ENCODE results near the gene RRBP1. TPM values are rescaled to one million over a fixed set of nuclear protein-coding genes. Genes with fewer than 3 reads are reported as not detected.

The RRBP1 gene
- total and polyA plus RNA-seq, 2 donors from 2014 or later = 83.4 to 231 TPM

- no peak for FAIRE-seq
- Histone ChIP-seq H3K27ac (ENCODE audit: low read depth in 2 of 2, low read length in 2 of 2) (peak overlapping the region in 1 of 2 donors; percentile 53), H3K4me1 (ENCODE audit: control insufficient read depth in 2 of 3, insufficient read depth in 2 of 3, low read depth in 1 of 3, low read length in 3 of 3) (peaks cover 0 to 33% (median 10%) of the 10 kb centered on the region in 3 donors), H3K4me3 (ENCODE audit: low read length in 3 of 3) (no peak overlapping the region), H3K9ac (ENCODE audit: low read length in 3 of 3) (no peak overlapping the region), H3K36me3 (ENCODE audit: control insufficient read depth in 2 of 3, insufficient read depth in 3 of 3, low read length in 3 of 3) (peaks cover 7 to 16% (median 8%) of the 10 kb centered on the region in 3 donors), H3K9me3 (ENCODE audit: control insufficient read depth in 2 of 3, insufficient read depth in 1 of 3, low read length in 3 of 3) (no peaks in the 10 kb centered on the region), H3K27me3 (ENCODE audit: control insufficient read depth, insufficient read depth, low read length) (no peaks in the 10 kb centered on the region)
- intact Hi-C loops (cut with DNase I) = no loop called here
- TF ChIP-seq CTCF (IDR thresholded peaks at IDR 0.05; ENCODE audit: borderline replicate concordance, extremely low read depth, insufficient read depth) = no peak
- peak in 1 of 5 donors; percentile 70 for DNase-seq
These were observed 19.6 kb downstream of the RRBP1 start for GRCh38 chr20:17662333-17663039.

- H3K4me3 ChIP-seq (ENCODE audit: low read length in 3 of 3) = no peak overlapping the region
- TF ChIP-seq CTCF (IDR thresholded peaks at IDR 0.05; ENCODE audit: borderline replicate concordance, extremely low read depth, insufficient read depth) = no peak
- peaks cover 7 to 16% (median 8%) of the 10 kb centered on the region in 3 donors for H3K36me3 ChIP-seq (ENCODE audit: control insufficient read depth in 2 of 3, insufficient read depth in 3 of 3, low read length in 3 of 3)
- no peak overlapping the region for H3K9ac ChIP-seq (ENCODE audit: low read length in 3 of 3)
- peak in 1 of 5 donors; percentile 10 for DNase-seq
- no peaks in the 10 kb centered on the region for H3K27me3 ChIP-seq (ENCODE audit: control insufficient read depth, insufficient read depth, low read length)
- FAIRE-seq = no peak
- H3K4me1 ChIP-seq (ENCODE audit: control insufficient read depth in 2 of 3, insufficient read depth in 2 of 3, low read depth in 1 of 3, low read length in 3 of 3) = peaks cover 0 to 30% (median 10%) of the 10 kb centered on the region in 3 donors
- H3K9me3 ChIP-seq (ENCODE audit: control insufficient read depth in 2 of 3, insufficient read depth in 1 of 3, low read length in 3 of 3) = no peaks in the 10 kb centered on the region
- intact Hi-C loops (cut with DNase I) = no loop called here
- peak overlapping the region in 1 of 2 donors; percentile 57 for H3K27ac ChIP-seq (ENCODE audit: low read depth in 2 of 2, low read length in 2 of 2)
These were observed 20.8 kb downstream of the RRBP1 start for GRCh38 chr20:17661121-17661744.

GRCh38 chr20:17660667-17661066, 21.4 kb downstream of the RRBP1 start:
- H3K9me3 ChIP-seq (ENCODE audit: control insufficient read depth in 2 of 3, insufficient read depth in 1 of 3, low read length in 3 of 3) = no peaks in the 10 kb centered on the region
- peaks cover 7 to 16% (median 8%) of the 10 kb centered on the region in 3 donors for H3K36me3 ChIP-seq (ENCODE audit: control insufficient read depth in 2 of 3, insufficient read depth in 3 of 3, low read length in 3 of 3)
- H3K9ac ChIP-seq (ENCODE audit: low read length in 3 of 3) = no peak overlapping the region
- no peak for TF ChIP-seq CTCF (IDR thresholded peaks at IDR 0.05; ENCODE audit: borderline replicate concordance, extremely low read depth, insufficient read depth)
- no peaks in the 10 kb centered on the region for H3K27me3 ChIP-seq (ENCODE audit: control insufficient read depth, insufficient read depth, low read length)
- peaks cover 0 to 26% (median 10%) of the 10 kb centered on the region in 3 donors for H3K4me1 ChIP-seq (ENCODE audit: control insufficient read depth in 2 of 3, insufficient read depth in 2 of 3, low read depth in 1 of 3, low read length in 3 of 3)
- no peak overlapping the region for H3K4me3 ChIP-seq (ENCODE audit: low read length in 3 of 3)
- DNase-seq (peak in 1 of 5 donors; percentile 11), FAIRE-seq (no peak)
- intact Hi-C loops (cut with DNase I) = no loop called here
- H3K27ac ChIP-seq (ENCODE audit: low read depth in 2 of 2, low read length in 2 of 2) = peak overlapping the region in 1 of 2 donors; percentile 44
